ENCODE data around the gene GLUL.
"Not testable (repeated sequence)": the region's sequence is repeated elsewhere in the genome, so short reads cannot be mapped to it uniquely, and the experiment has no call there.

GLUL gene

DNA sequence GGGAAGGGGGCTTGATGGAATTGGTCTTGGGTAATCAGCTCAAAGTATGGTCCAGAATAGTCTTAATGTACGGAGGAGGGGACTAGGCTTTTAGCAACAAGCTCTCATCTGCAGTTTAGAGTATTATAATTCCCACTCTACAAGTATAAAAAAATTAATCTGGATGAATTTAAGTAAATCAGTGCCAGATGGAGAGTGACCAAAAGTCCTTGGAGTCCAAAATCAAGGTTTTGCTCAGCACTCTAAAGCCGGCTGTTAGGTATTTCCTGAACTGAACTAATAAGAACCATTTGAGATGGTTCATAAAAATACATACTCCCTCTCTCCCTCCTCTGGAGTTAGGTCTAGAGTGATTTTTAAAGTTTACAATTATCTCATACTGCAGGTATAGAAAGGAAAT lies 23.7 kb downstream of the GLUL start:
- DNase-seq, result no peak

DNA sequence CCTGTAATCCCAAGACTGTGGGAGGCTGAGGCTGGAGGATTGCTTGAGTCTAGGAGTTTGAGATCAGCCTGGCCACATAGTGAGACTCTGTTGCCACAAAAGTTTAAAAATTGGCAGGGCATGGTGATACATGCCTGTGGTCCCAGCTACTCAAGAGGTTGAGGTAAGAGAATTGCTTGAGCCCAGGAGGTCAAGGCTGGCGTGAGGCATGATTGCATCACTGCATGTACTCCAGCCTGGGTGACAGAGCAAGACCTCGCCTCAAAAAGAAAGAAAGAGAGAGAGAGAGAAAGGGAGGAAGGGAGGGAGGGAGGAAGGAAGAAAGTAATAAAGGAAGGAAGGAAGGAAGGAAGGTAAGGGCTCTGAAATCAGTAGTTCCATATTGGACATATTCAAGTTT lies 25.0 kb downstream of the GLUL start:
- DNase-seq, result no peak

GRCh38 chr1:182359645-182360044 lies 31.9 kb downstream of the GLUL start:
- no peak for DNase-seq

DNA sequence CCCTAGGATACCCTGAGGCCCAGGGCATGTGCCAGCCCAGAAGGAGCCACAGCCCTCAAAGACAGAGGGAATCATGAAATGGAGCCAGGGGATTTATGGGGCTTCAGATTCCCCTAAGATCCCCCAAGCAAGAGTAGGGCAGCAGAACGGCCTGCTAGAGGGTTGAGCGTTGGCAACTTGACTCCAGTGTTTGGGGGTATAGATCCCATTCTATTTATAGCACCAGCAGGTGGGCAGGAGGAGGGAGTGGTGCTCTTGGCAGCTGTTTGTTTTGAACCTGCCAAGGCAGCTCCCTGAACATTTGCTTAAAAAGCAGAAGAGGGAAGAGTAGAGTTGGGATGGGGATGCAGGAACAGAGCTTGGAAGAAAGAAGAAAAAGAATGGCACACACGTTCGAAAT lies 33.7 kb downstream of the GLUL start:
- DNase-seq, result no peak

DNA sequence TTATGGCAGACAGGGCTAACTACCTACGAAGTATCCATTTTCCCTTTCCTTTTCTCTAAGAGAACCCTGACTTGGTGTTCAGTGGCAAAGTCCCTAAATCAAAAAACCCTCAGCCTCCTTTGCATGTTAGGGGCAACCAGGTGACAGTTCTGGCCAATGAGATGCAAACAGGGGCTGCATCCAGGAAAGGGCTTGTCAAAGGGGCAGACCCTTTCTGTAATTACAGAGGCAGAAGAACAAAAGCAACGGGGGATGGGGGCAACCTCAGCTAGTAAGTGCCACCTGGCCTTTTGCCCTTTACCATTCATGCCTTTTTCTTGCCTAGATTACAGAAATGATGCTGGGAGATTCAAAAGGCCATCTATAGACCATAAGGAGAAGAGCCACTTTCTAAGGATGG lies 34.4 kb downstream of the GLUL start:
- no peak for DNase-seq

DNA sequence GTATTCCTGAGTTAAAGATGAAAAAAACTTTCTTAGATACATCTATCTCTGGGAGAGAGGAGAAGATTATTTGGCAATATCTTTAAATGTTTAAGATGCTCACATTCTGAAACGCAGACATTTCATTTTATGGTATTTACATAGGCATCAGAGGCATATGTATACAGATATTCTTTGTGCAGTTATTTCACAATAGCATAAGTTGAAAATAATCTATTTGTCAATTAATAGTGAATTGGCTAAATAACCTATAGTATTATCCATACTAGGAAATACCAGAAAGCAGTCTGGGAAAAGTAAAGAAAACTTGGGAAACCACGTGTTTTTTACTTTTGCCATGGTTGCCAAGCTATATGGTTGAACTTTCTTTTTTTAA lies 35.9 kb downstream of the GLUL start:
- DNase-seq, result no peak

DNA sequence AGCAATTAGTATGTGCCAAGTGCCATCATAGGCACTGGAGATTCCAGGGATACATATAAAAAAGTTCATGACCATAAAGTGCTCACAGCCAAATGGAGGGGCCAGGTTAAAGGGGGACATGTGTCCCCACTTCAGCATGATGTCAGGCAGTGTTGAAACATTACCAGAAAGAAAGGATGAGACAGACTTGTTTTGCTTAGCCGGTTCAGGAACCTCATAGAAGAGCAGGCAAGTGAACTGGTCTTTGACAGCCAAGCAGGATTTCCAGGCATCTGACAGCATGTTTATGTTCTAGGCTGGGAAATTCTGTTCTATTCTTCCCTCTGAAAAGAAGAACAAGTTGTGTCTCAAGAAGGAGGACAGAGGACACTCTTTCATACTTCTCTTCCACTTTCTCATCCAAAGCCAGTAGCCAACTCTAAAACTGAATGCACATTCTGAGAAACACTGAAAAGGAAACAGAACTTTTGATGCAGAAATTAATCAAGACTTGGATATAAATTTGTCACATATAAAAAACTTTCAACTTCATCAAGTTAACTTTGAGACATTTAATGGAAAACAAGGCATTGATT lies 39.7 kb downstream of the GLUL start:
- DNase-seq, result no peak

DNA sequence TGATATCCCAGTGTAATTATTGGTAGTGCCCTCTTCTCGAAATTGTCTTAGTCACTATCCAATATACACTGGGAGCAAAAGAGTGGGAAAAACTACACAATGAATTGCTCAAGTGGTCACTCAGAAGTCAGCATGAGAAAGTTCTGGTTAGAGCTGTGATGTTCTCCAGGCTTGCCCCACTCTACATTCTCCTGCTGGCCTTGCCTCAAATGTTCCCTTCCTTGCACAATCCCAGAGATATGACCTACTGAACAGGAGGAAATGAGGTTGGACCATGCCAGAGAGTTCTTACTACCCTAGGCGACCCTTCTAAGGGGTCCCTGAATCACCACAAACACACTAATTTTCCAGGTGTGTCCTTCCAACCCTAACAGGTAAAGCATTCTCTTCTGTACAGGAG lies 40.8 kb downstream of the GLUL start:
- DNase-seq, result no peak

GRCh38 chr1:182348961-182349747 lies 42.4 kb downstream of the GLUL start:
- no peak for DNase-seq

- DNase-seq, result no peak
These were observed 44.6 kb downstream of the GLUL start for GRCh38 chr1:182347019-182347418.

DNA sequence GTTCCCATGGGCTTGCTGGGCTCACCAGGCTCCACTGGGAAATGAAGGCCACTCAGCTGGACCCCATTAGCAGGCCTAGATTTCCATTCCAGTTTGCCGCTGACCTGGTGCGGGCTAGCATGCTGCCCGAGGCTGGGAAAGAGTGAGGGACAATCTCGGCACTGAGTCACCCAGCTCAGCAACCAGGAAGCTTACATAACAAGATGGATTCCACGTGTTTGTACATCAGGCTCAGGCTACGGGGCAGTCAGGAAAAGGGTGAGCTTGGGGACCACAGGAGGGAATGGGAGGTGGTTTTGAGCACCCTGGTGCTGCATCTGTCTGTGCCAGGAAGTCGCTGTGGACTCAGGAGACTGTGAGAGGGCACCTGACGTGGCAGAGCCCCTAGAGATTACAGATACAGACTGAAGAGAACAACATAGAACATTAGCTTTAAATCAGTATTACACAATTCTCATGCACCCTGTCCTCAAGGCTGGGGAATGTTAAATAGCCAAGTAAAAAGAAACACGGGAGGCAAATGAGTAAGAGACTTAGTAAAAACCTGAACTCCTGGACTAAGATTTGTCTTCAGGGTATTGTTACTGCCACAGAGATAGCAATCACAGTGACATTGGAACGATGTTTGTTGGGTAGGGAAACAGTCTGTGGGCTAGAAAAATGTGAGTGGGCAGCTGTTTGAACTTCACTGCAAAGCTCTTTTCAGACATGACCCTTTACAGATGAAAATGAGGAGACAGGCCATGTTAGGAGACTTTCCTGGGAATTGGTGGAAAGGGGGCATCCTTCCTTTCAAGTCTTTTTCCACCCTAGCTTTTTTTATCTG lies 51.1 kb downstream of the GLUL start:
- no peak for DNase-seq

- DNase-seq, result no peak
These were observed 51.9 kb downstream of the GLUL start for GRCh38 chr1:182339684-182340083.

DNA sequence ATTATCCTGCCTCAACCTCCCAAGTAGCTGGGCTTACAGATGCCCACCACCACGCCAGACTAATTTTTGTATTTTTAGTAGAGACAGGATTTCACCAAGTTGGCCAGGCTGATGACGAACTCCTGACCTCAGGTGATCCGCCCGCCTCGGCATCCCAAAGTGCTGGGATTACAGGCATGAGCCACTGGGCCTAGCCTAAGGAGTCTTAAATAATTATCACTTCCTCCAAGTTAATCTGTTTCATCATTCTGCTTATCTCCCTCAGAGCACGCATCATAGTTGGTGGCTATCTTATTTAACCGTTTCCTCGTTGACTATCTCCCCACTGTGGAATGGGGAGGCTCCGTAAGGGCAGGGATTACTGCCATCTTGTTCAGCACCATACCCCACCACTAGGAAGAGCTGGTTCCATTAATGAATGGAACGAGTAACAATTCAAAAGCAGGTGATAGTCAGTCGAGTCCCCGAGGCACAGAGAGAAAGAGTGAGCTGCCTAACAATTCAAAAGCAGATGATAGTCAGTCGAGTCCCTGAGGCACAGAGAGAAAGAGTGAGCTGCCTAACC lies 52.7 kb downstream of the GLUL start:
- DNase-seq, result no peak

DNA sequence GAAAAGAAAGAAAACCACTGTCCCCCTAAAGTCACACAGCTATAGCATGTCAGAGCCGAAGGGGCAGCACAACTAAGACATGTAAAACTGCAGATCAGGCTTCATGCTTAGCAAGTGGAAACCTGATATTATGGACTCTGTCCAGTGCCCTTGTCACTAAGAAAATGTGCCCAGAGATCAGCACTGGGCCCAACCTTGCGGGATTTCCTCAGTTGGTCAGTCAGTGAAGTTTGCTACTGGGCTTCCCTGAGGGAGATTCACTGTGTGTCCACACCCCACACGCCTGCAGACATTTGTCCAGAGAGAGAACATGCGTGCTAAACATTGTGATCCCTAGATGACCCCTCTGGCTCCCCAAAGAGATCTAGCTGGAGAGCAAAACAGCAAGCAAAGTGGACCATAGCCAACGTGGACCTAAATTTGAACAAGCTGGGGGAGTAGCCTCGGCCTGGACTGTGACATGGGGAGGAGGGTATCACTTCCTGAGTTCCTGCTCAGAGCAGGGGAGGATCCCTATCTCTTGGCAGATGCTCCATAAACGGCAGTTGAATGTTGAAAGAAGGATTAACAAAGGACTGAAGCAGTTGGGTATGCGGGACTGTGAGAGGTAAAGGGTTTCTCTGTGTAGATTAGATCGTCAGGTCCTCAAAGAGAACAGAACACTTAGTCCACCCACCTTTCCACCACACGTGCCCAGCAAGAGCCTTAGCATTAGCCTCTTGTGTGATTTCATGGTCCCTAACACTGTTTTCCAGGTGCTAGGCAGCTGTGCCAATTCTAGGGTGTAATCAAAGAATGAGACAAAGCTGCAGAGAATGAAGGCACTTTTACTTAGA lies 53.6 kb downstream of the GLUL start:
- DNase-seq, result no peak

DNA sequence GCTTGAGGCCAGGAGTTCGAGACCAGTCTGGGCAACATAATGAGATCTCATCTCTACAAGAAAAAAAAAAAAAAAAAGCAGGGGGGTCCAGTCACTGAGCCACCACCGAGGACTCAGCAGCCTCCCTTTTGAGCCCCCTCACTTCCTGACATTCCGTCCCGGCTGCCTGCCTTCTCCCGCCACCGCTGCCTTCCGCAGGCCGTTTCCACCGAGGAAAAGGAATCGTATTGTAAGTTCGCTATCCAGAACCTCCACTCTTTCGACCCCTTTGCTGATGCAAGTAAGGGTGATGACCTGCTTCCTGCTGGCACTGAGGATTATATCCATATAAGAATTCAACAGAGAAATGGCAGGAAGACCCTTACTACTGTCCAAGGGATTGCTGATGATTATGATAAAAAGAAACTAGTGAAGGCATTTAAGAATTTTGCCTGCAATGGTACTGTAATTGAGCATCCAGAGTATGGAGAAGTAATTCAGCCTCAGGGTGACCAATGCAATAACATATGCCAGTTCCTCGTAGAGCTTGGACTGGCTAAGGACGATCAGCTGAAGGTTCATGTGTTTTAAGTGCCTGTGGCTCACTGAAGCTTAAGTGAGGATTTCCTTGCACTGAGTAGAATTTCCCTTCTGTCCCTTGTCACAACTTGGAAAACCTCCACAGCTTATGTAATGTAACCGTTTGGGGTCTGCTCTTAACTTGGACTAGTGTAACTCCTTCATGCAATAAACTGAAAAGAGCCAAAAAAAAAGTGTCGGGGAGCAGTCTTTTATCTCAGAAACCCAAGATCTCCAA lies 55.6 kb downstream of the GLUL start:
- DNase-seq, result no peak

DNA sequence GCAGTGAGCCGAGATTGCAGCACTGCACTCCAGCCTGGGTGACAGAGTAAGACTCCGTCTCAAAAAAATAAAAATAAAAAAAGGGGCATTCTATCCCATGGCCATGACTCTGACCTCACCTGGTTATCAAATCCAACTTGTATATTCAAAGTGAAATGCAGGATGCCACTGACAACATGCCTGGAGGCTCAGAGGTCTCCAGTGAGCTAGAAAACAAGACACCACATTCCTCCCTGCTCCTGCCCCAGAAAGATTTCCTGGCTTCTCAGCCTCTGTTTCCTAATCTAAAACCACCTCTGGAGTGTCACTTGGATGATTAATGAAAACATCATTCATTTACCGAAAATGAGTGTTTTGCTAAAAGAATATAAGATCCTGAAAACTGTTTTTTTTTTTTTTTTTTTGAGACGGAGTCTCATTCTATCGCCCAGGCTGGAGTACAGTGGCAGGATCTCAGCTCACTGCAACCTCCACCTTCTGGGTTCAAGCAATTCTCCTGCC lies 58.5 kb downstream of the GLUL start:
- DNase-seq, result not testable (repeated sequence)

GRCh38 chr1:182332261-182333060 lies 59.1 kb downstream of the GLUL start:
- DNase-seq, result no peak

All from cerebellar nuclear complex (tissue), 1 donor.